Retina (tissue), 1 donor: ENCODE results near the gene GNPTG.

Experiments
- DNase-seq: peaks from one replicate; pipeline ENCODE4 v3.0.0-alpha.2; 2016

The GNPTG gene

DNA sequence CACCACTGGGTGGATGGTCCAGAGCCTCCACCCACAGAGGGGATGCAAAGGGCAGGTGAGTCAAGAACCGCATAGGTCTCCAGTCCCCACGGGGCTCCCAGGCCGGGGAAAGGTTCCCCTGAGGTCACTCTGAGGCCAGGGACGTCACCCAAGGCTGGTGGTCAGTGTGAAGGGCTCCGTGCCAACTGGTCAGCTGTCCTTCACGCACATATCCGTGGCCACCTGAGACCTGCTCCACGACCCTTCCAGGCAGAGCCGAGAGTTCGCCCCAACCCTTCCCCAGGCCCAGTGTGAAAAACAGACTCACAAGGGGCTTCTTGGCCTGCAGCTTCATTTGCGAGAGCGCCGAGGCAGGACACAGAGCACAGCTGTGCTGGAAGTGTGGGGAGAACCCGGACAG, 2.8 kb upstream of the GNPTG start:
- no peak for DNase-seq

DNA sequence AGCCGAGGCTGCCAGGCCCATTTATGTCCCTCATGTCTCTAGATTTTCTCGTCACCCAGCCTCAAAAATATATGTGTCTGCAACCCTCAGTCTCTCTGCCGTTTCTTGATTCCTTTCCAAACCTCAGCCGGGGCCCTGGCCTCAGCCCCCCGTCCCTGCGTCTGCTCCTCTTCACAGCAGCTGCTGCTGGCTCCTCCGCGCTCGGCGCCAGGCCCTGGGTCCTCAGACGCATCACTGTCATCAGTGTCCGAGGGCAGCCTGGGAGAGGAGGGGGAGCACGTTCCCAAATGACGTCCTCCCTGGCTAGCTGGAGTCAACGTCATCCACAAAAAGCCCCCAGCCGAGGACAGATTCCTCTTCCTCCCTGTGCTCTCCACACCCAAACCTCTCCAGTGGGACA, 2.4 kb upstream of the GNPTG start:
- DNase-seq: no peak

DNA sequence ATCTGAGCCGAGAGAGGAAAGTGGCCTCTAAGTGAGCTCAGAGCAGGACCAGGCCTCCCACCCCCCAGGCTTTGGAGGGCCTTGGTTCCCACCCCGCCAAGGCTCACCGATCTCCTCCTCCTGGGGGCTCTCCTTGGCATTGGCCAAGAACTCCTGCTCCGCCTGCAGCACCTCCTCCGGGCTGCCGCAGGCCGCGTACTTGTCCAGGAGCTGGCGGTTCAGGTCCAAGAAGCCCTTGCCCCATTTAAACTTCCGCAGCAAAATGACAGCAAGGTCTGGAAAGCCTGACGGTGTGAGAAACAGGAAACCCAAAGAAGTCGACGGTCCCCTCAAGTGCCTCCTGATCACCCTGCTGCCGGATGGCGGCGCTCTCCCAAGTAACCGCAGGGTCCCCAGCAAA, 1.8 kb upstream of the GNPTG start:
- DNase-seq: no peak

DNA sequence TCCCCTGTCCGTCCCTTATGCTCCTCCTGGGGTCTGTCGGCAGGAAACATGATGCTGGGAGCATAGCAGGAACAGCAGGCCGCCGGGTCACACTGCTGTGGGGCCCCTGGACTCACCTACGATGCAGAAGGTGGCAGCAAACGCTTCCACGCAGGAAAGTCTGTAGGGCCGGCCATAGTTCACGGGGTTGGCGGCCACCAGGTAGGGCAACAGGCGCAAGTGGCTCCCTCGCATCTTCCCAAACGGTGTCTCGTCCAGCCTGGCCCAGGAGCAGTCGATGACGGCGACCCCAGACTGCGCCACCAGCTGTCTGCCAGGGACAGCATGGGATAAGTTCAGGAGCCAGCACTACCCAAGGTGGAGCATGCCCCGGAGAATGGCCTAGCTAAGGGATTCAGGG, 1.0 kb upstream of the GNPTG start:
- no peak for DNase-seq

DNA sequence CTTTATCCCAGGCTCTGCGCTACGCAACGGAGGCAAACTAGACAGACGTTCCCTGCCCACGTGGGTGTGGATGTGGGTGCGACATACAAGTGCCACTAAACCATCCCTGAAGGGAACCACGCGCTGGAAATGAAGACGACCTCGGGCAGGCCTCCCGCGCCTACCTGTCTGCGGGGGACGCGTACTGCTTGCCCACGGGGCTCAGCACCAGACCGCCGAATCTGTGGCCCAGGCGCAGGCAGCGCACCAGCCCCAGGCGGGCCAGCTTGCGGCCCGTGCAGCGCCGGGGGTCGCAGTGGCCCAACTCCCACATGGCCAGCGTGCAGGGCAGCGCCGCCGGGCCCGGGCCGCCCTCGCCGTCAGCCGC, 533 bp upstream of the GNPTG start:
- no peak for DNase-seq

DNA sequence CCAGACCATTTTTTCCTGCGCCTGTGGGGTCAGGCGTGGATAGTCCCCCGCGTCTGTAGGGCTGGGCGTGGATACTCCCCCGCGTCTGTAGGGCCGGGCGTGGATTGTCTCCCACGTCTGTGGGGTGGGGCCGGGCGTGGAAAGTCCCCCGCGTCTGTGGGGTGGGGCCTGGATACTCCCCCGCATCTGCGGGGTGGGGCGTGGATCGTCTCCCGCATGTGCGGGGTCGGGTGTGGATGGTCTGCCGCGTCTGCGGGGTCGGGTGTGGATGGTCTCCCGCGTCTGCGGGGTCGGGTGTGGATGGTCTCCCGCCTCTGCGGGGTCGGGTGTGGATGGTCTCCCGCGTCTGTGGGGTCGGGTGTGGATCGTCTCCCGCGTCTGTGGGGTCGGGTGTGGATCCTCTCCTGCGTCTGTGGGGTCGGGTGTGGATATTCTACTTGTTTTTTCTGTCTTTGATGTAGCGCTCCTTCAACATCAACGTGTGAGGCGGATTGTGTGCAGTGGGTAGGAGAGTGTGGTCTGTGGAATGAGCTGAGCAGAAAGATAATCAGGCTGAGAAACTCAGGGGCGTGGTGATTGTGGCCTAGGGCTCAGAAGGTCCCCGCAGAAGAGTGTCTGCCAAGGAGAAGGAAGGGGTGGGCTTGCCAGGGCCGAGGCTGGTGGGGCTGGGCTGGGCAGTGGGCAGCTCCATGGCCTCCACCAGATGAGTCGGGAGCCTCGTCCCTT, 3.2 kb downstream of the GNPTG start:
- no peak for DNase-seq

DNA sequence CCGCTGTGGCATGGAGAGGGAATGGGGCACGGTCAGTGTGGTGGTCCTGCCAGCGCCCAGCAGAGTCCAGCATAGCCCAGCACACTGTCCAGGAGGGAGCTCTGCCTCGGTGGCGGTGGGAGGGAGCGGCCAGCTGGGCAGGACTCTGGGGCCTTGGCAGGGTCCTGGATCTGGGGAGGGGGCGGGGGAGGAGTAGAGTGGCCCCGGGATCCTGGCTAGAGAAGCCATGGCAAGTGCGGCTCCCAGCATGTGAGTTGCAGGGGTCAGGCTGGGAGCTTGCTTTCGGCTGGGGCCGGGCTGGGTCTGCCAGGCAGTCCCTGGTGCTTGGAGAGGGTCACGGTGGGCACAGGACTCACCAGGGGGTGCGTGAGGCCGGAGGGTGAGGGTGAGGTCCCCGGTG, 3.9 kb downstream of the GNPTG start:
- DNase-seq: no peak

DNA sequence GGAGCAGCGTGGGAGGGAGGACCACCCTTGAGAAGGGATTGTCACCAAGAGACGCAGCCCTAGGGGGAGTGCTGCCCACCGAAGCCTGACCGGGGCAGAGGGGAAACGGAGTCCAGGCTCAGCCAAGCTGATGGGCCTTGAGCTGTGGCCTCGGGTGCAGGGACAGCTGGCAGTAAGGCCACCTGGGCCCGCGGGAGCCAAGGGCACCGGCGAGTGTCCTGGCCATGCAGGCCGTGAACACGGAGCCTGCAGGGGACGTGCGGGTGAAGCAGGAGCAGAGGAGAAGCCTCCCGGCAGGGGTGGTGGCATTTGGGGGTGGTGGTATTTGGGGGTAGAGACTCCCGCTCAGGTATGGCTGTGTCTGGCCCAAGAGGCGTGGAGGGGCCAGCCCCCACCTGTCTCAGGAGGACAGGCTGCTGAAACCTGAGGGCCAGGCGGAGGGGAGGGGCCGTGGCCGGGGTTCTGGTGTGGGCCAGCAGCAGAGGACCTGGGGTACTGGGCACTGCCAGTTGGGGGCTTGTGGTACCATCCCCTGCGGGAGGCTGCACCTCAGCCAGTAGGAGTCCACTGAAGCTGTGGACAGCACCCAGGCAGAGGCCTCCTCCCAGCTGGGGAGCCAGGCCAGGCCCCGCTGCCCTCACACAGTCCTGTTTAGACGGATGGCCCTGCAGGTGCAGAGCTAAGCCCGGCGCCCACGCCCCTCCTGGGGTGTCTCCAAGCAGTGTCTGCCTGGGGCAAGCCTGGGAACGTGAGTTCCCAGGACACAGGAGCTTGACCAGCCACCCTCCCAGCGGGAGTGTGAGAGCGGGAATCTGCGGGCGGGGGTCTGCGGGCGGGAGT, 4.5 kb downstream of the GNPTG start:
- no peak for DNase-seq

DNA sequence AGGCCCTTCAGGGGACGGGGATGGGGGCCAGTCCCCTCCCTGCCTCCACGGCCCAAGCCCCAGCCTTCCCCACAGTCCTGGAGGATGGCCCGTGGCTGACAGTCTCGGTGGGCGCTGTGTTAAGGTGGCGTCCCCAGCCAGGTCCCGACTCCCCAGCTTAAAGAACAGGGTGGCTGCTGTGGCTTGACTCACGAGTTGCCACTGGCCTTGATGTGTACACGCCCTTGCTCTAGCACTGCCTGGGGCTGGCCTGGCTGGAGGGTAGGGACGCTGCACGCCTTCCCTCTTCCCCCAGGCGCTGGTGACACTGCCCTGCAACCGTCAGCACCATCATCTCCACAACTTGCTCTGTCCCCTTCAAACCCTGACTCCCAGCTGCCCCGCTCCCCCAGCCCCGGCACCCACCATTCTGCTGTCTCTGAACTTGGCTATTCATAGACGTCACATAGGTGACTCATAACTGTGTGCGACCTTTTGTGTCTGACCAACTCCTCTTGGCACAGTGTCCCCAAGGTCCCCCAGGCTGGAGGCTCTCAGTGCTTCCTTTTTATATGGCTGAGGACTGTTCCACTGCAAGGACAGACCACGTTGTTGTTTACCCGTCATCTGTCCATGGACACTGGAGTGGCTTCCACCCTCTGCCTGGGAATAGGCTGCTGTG, 6.3 kb downstream of the GNPTG start:
- no peak for DNase-seq

DNA sequence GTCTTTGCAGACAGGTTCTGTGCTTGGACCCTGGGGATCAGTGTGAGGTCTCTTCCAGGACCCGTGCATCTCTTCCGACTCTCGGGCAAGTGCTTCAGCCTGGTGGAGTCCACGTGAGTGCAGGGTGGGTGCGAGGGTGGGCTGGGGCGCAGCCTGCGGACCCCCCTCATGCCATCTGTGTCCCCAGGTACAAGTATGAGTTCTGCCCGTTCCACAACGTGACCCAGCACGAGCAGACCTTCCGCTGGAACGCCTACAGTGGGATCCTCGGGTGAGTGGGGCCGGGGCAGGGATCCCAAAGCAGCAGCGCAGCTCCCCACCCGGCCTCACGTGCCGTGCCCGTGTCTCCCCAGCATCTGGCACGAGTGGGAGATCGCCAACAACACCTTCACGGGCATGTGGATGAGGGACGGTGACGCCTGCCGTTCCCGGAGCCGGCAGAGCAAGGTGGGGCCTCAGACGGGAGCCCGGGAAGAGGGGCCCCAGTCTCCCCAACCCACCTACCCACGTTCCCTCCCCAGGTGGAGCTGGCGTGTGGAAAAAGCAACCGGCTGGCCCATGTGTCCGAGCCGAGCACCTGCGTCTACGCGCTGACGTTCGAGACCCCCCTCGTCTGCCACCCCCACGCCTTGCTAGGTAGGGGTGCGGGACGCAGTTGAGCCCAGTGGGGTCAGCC, 10.1 kb downstream of the GNPTG start:
- DNase-seq: no peak

DNA sequence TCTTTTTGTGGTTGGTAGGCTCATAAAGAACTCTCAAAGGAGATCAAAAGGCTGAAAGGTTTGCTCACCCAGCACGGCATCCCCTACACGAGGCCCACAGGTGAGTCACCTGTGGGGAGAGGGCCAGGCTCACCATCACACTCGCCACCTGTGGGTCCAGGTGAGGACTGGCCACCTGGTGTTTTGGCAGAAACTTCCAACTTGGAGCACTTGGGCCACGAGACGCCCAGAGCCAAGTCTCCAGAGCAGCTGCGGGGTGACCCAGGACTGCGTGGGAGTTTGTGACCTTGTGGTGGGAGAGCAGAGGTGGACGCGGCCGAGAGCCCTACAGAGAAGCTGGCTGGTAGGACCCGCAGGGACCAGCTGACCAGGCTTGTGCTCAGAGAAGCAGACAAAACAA, 11.1 kb downstream of the GNPTG start:
- no peak for DNase-seq

DNA sequence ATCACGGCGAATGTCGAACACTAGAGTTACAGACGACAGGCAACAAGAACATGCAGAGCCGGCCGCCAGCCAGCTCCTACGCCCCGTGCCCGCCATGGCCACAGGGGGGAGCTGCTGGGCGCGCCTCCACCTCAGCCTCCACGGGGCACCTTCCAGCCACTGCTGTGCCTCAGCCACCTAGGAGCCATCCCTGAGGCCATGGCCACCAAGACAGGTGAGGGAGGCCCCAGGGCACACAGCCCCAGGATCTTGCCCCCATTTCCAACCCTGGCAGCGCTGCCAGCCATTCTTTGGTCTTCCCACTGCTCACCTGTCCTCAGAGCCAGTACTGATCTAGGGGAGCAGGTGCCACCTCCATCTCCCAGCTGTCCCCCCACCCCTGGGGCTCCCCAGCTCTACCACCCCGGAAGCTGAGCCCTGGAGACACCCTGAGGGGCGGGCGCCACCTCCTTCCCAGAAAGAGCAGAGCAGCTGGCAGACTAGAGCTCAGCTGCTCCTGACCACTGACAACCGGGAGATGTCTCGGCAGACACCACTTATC, 11.8 kb downstream of the GNPTG start:
- peak; percentile 69 for DNase-seq

DNA sequence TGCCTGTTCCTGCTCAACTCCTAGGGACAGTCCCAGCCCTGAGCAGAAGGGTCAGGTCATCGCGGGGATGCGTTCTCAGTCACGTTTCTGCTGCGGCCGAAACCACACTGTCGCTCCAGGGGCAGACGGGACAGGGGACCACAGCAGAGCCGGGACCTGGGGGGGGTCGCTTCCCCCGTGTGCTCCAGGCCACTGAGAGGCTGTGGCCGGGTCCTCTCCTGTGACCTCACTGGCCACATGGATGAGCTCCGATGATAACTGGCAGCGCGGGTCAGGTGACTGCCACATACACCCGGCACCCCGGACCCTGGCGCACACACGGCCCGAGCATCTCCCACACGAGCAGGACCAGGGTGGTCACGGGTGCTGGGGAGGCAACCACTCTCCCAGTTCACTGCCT, 12.8 kb downstream of the GNPTG start:
- no peak for DNase-seq

DNA sequence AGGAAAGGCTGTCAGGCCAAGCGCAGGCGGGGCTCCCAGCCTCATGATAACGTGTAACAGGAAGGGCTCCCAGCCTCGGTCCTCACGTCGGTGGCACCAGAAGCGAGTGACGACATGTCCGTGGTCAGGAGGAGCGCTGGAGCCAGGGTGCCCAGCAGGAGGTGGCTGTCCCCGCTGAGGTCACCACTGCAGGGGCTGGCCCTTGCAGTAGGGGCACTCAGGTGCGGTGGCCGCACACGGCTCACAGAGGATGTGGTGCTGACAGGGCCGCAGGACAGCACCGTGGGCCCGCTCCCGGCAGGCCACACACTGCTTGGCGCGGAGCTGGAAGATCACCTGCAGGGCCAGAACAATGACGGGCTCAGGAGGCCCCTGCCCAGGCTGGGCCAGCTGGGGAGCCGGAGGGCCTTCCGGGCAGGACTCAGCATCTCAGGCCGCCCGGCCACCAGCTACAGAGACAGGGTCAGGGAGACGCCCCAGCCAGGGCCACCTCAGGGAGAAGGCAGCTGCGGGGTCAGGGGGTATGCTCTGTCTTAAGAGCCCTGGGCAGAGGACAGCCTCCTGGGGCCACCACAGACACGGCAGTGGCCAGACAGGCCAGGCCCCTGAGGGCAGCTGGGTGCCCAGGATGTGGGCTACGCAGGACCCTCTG, 14.5 kb downstream of the GNPTG start:
- no peak for DNase-seq

DNA sequence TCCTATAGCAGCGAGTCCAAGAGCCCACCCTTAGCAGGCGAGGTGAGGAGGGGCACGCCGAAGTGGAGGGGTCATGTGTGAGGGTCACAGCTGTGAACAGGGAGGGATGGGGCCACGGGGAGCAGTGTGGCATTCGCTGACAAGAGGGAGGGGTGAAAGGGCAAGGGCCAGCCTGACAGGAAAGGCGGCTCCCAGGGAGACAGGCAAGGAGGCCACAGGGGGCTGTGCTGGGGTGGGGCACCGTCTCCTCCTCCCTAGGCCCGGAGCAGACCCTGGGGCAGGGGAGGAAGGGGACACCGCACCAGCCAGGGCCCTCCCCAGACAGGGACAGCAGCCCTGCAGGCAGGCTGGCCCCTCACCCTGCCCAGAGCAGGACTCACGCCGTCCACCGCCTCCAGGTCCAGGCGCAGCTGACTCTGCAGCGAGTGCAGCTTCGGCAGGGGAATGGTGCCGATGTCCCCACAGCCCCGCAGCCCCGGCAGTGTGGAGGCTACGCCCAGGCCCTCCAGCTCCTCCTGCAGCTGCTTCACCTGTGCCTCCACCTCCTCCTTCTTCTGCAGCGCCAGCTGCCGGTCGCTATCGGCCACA, 15.1 kb downstream of the GNPTG start:
- DNase-seq: no peak

DNA sequence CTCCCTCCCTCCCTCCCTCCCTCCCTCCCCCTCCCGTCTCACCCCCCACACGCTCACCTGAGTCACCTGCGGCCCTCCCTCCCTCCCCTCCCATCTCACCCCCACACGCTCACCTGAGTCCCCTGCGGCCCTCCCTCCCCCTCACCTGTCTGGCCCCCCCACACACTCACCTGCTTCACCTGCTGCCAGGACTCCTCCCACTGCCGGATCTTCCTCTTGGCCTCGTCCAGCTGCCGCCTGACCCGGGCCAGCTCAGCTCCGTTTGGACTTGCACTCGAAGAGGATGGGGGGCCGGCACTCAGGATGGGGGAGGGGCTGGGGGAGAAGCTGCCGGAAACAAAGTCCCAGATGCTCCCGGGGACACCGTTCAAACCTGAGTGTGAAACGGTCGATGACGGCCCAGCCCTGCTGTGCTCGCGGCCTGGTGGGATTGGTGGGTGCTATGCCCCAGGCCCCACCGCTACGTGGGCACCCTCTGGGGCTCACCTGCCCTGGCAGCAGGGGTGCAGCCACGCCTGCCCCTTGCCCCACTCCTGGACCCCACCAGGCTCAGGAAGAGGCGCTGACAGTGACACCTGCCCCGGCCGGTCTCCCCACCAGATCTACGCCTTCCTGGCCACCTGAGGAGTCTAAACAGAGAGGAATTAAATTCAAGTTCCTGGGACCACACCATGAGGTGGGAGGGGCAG, 15.9 kb downstream of the GNPTG start:
- no peak for DNase-seq

DNA sequence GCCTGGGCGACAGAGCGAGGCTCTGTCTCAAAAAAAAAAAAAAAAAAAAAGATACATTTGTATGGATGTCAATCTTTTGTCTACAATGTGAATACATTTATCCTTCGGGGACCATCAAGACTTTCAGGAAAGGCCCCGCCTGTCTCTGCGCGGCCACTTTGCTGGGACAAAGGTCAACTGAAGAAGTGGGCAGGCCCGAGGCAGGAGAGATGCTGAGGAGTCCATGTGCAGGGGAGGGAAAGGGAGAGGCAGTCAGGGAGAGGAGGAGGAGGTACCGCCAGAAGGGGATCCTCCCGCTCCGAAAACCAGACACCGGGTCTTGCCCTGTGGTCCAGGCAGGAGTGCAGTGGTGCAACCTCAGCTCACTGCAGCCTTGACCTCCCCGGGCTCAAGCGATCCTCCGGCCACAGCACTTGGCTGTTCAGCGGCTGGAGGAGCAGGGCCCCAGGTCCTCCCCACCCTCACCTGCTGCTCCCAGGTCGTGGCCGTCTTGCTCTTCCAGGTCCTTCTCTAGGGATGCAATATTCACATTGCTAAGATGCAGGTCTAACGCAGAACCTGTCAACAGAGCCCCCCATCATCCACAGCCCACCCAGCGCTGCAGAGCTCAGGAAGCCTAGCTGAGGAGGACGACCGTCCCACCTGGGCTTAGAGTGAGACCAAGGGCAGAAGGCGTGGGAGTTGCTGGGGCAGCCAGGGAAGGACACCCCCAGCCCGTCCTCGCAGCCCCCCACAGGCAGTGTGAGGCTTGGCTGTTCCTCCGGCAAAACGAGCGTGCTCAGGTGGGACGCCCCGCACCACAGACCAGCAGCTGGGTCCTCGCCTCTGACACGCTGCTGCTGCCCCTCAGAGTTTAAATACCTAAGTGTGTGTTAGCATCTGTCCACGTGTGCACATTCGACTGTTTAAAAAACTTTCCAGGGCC, 19.6 kb downstream of the GNPTG start:
- no peak for DNase-seq

DNA sequence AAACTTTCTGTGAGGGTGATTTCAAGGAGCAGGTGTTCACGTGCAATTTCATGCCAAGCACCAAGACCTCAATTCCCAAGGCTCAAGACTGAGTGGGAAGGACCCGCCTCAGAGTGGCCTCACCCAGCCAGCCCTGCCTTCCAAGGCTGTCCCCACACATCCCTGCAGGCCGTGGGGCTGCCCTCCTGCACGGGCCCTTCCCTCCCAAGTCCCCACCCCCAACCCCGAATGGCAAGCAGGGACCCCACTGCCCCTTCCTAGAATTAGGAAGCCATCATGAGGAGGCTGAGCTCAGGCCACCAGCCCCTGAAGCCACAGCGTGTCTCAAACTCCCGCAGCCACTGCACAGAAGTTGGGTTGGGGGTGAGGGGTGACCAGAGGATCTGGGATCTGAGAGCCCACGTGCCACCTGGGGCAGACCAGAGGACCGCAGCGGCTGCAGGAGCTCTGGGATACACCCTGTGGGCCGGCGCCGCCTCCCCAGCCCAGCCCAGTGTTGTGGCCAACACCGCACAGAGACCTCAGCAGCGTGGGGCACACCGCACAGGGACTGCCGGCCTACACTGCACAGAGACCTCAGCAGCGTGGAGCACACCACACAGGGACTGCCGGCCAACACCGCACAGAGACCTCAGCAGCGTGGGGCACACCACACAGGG, 20.7 kb downstream of the GNPTG start:
- no peak for DNase-seq

DNA sequence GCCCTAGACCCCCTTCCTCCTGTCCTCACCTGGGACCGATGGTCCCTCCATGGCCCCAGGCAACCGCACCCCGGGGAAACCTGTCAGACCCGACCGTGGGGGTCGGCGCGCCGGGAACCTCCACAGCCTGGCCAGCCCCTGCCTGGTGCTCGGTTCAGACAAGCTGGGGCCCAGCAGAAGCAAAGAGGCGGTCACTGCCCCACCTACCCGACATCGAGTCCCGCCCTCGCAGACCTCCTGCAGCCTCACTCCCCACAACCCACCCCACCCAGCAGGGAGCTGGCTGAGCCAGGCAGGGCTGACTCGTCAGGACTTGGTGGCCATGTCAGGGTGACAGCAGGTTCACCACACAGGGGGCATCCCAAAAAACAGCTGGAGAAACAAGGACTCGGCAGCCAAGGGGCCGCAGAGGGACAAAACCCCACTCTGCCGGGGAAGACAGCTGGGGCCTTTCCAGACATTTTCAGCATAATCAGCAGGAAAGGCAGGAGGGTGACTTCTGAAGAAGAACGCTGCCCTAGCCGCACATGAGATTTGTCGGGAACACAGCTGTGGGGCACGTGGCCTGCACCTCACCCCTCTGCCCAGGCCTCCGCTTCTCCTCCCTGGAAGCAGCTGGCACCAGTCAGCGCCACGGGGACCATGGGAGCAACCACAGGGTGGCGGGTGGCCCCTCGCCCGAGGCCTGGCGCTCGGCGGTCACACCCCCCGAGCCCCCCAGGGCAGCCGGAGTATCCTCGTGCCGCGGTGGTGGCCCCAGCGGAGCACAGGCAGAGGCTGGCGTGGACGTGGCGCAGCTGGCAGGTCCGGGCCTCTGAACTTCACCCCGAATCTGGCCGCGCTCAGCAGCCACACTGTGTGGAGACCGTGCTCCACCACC, 22.9 kb downstream of the GNPTG start:
- DNase-seq: no peak
